GM12874 (cell line): ENCODE data around the gene CAPN10.
A peak's percentile ranks its signal among the peaks of the same experiment; 100 is the strongest.

Experiments
- TF ChIP-seq, protein P1 (sequence below): IDR thresholded peaks from 2 replicates; pipeline ENCODE4 v1.5.1; 2011; ENCODE audit warnings: low read depth, mild to moderate bottlenecking, control low read depth, low read length, moderate library complexity; ENCODE audit not compliant: insufficient read depth

CAPN10 gene

DNA sequence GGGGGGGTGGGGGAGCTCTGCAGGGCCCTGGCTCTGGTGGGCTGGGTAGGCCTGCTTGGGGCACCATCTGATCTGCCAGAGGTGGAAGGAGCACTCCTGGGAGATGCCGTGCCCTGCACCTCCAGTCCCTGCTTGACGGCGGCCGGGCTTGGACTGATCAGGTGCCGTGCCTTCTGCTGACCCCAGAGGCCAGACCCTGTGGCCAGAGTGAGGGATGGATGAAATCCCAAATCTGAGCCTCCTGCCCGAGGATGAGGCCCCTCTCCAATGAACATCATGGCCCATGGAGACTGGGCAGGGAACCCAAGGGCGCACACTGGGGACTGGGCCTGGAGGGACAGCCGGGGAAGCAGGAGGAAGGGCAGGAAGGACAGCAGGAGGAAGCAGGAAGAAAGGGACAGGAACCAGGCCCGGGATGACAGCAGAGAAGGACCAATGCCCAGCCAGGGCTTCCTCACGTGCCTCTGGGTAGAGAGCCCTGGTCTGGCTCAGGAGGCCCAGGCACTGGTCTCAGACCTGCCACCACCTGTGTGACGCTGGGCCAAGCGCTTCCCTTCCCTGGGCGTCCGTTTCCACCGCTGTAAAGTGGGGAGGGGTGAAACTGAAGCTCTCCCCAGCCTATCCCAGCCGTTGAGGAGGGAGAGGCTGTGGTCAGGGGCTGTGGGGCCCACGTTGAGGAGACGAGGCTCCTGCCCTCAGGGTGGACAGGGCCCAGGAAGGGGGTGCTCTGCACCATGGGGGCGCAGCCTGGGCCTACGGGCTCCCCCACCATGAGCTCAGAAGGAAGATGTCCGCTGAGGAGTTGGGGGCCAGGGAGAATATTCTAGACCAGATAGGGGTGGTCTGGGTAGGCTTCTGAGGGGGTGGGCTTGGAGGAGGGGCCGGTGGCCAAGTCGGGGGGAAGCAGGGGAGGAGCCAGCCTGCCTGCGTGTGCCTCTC is 37.7 kb downstream of the CAPN10 start:
- TF ChIP-seq, protein P1, sequence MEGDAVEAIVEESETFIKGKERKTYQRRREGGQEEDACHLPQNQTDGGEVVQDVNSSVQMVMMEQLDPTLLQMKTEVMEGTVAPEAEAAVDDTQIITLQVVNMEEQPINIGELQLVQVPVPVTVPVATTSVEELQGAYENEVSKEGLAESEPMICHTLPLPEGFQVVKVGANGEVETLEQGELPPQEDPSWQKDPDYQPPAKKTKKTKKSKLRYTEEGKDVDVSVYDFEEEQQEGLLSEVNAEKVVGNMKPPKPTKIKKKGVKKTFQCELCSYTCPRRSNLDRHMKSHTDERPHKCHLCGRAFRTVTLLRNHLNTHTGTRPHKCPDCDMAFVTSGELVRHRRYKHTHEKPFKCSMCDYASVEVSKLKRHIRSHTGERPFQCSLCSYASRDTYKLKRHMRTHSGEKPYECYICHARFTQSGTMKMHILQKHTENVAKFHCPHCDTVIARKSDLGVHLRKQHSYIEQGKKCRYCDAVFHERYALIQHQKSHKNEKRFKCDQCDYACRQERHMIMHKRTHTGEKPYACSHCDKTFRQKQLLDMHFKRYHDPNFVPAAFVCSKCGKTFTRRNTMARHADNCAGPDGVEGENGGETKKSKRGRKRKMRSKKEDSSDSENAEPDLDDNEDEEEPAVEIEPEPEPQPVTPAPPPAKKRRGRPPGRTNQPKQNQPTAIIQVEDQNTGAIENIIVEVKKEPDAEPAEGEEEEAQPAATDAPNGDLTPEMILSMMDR: no peak

DNA sequence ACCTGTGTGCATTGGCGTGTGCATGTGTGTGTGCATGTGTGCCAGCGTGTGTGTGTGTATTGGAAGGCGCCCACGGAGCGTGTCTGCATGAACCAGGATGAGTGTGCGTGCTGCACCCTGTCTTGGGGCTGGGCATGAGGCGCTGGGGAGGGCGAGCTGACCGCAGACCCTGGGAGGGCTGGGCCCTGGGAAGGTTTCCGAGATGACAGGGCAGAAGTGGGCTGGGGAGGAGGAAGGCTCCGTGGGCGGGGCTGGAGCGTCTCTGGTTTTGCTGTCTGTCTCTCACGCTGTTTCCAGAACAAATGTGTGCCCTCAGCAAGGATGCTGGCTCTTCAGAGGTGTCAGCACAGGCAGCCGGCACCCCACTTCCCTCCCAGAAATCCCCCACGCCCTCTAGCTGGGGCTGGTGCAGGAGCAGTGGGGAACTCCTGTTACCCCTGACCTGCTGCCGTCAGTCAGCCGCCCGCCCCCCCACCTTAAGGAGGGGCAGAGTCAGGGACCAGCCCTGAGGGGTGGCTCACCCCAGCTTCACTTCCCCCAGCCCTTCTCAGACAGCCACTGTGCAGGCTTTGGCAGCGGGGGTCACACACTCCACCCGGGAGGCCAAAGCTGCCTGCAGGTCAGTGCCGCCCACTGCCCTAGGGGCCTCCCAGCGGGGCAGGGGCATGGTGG is 38.6 kb downstream of the CAPN10 start, which contains the start of gene GPR35:
TSS of gene GPR35 (plus strand) at position 531 of the 672 bp plus-strand sequence. CDS start 4,473 bp downstream, outside the sequence.
- TF ChIP-seq, protein P1: 0 out of 2 replicates have a peak, but pooled peaks have one; percentile 14

DNA sequence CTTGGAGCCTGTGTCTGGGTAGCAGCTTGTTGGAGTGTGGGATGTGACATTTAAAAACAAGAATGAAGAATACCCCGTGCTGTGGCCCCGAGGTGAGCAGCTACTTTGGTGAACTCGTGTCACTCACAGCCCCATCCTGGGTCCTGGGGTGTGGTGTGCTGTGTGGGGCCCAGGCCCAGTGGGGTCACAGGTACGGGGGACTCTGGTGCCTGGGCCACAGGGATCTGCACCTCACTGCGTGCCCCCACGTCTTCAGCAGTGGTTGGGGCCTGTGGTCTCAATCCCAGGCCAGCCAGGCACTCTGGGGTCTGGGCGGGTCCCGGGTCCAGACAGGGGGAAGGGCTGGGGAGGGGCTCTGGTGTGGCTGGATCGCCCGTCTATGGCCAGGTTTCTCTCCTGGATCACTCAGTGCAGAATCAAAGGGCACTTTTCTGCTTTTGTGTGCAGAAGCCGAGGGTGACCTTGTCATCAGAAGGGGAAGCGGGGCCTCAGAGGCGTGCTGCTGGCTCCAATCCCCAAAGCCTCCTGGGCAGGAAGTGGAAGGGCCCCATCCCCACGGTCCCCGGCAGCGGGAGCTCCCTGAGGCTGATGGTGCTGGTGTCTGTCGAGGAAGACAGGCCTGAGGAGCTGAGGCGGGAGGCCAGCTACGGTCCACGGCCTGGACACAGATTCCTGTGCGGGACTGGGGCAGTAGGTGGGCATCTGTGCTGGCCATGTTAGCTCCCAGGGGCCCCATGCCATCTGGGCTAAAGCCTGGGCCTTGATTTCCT is 40.2 kb downstream of the CAPN10 start:
- TF ChIP-seq, protein P1: no peak

DNA sequence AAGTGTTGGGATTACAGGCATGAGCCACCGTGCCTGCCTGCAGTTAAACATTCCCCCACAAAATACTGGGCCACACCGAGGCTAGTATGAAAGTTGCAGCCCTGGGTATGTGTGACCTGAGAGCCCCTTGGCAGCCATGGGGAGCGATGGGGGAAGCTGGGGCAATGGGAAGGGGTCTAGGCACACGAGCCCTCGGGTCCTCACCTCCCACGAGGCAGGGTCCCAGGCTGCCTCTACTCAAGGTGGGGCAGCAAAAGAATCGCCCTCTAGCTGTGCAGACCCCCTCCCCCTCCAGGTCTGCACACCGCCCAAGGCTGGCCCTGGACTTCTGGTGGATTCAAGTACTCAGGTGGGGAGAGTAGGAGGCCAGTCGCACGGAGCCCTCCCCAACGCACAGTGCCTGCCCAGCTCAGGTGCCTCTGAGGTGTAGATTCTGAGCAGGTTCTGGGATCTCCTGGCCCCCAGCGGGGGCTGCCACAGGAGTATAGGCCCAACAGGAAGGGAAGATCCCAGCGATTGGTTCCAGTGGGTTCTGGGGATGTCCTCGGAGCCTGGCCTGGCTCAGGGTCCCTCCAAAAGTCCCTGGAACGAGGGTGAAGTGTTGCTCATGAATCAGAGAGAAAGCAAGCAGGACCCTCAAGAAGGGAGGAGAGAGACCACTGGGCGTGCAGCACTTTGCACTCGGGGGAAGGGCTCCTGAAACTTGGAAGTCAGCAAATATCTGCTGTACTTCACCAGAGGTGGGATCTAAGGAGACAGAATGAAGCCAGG is 41.4 kb downstream of the CAPN10 start:
- TF ChIP-seq, protein P1: no peak

DNA sequence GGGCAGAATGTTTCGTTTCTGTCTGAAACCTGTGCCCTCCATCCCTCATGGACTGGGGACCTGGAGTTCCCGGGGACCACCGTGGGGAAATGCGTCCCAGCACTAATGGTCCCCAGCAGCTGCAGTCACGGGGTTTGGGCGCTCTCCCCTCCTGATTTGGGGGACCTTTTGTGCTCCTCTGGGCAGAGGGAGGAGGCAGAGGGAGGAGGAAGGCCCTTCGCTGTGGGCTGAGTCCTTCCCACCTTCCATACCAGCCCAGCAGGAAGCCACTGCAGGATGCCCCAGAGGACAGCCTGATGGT is 41.9 kb downstream of the CAPN10 start:
- TF ChIP-seq, protein P1: no peak

DNA sequence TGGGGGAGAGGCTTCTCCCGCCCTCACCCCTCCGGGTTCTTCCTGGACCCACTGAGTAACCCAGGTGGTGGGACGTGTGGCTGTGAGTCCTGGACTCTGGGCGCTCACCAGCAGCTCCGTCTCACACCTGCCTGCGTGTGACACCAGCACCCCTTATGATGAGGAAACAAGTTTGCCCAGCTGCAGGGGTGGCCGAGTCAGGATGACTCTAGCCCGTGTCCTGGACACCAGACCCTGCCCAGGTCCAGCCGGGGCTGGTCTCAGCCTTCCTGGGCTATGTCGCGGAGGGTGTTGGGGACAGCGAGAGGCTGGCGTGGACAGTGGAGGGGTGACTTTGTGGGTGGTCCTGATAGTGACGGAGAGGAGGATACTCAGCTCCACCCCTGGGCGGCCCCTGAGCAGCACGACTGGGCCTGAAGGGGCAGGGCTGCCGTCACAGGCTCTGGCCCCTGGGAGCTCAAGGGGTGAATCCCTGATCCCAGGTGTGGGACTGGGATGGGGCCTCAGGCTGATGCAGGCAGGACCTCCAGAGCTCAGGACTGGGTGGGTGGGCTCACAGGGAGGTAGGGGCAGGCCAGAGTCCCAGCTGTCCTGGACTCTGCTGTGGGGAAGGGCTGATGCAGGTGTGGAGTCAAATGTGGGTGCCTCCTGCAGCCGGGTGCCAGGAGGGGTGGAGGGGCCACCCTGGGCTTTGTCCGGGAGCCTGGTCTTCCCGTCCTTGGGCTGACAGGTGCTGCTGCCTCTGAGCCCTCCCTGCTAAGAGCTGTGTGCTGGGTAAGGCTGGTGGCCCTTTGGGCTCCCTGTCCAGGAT is 42.5 kb downstream of the CAPN10 start:
- TF ChIP-seq, protein P1: no peak
